Body of pancreas (tissue), 4 donors: ENCODE measurements around the gene MAB21L3.
A peak's percentile ranks its signal among the peaks of the same experiment; 100 is the strongest.

Experiments
- POLR2A ChIP-seq, 3 donors: fragments of 450-650 bp; IDR thresholded peaks; one replicate each; pipeline ENCODE4 v1.6.1; 2016; ENCODE audit warnings: antibody characterized with exemption in 3 of 3, mild to moderate bottlenecking in 2 of 3
- TF ChIP-seq, protein P1 (sequence below), 7 experiments: fragments of 450-650 bp in 4 of 7; fragments of 200-600 bp in 3 of 7; sonication (generic) in 3 of 7; IDR thresholded peaks; one replicate each; pipeline ENCODE4 v1.5.1; 2016 to 2019; ENCODE audit warnings: antibody characterized with exemption in 7 of 7

DNA sequence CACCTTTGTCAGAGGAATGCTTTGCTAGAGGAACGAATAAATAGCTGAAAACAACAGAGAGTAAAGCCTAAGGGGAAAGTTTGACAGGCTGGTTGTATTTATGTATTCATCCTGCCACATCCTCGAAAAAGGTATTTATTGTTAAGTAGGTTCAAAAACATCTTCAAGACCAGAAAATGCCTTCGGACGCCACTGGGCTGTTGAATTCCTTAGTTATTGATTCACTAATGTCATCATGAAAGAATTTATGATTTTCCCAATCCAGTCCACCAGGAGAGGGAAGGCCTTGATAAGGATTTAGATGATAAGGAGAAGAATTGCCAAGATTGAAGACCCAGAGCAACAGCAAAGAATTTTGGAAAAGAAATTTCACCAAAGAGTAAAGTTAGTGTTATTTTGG, 35.2 kb upstream of the MAB21L3 start:
- TF ChIP-seq, protein P1, sequence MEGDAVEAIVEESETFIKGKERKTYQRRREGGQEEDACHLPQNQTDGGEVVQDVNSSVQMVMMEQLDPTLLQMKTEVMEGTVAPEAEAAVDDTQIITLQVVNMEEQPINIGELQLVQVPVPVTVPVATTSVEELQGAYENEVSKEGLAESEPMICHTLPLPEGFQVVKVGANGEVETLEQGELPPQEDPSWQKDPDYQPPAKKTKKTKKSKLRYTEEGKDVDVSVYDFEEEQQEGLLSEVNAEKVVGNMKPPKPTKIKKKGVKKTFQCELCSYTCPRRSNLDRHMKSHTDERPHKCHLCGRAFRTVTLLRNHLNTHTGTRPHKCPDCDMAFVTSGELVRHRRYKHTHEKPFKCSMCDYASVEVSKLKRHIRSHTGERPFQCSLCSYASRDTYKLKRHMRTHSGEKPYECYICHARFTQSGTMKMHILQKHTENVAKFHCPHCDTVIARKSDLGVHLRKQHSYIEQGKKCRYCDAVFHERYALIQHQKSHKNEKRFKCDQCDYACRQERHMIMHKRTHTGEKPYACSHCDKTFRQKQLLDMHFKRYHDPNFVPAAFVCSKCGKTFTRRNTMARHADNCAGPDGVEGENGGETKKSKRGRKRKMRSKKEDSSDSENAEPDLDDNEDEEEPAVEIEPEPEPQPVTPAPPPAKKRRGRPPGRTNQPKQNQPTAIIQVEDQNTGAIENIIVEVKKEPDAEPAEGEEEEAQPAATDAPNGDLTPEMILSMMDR (IDR thresholded peaks at IDR 0.05), result peak in 1 of 7 experiments; percentile 10
- no peak for TF ChIP-seq POLR2A (IDR thresholded peaks at IDR 0.05)
